Liver (tissue), 3 donors: ENCODE results near the gene YIPF5.

Experiments
- CTCF ChIP-seq: fragments of 150-350 bp; IDR thresholded peaks from 2 replicates; pipeline ENCODE4 v1.5.1; 2017; ENCODE audit warnings: improper control_type of control experiment, low read depth, low read length; ENCODE audit not compliant: missing input control
- EGR1 ChIP-seq, 2 donors: IDR thresholded peaks; 2 replicates each; pipeline ENCODE4 v1.6.1; 2016 to 2018; ENCODE audit warnings: antibody characterized with exemption in 2 of 2, low read depth in 2 of 2
- GABPA ChIP-seq, 2 donors: IDR thresholded peaks in 1 of 2; conservative IDR thresholded peaks in 1 of 2; 2 replicates each; pipeline ENCODE4 v1.6.1; 2016; ENCODE audit warnings: antibody characterized with exemption in 2 of 2, mild to moderate bottlenecking in 1 of 2, moderate library complexity in 1 of 2
- HNF4A ChIP-seq, 2 donors: conservative IDR thresholded peaks; 2 replicates each; pipeline ENCODE4 v1.6.1; 2016; ENCODE audit warnings: antibody characterized with exemption in 2 of 2, mild to moderate bottlenecking in 2 of 2
- MAX ChIP-seq: IDR thresholded peaks from 2 replicates; pipeline ENCODE4 v1.6.1; 2016; ENCODE audit warnings: antibody characterized with exemption
- REST ChIP-seq: IDR thresholded peaks from 2 replicates; pipeline ENCODE4 v1.6.1; 2016; ENCODE audit warnings: antibody characterized with exemption, mild to moderate bottlenecking
- YY1 ChIP-seq: IDR thresholded peaks from 2 replicates; pipeline ENCODE4 v1.6.1; 2016; ENCODE audit warnings: antibody characterized with exemption, mild to moderate bottlenecking
- donor health status: healthy.
- donor health status: healthy.

- TF ChIP-seq CTCF (no peak), MAX (no peak), YY1 (no peak), REST (no peak), GABPA (IDR thresholded peaks at IDR 0.05 in 1 of 2, conservative IDR thresholded peaks at IDR 0.05 in 1 of 2) (no peak), EGR1 (IDR thresholded peaks at IDR 0.05; ENCODE audit: low read depth in 2 of 2) (no peak), HNF4A (conservative IDR thresholded peaks at IDR 0.05) (no peak)
Observed at GRCh38 chr5:144198386-144198785, 27.9 kb upstream of the YIPF5 start.
